HFF-Myc (cell line): ENCODE data around the gene DNAAF8.

Experiments
- DNase-seq: peaks from one replicate; pipeline ENCODE4 v3.0.0-alpha.2; 2011; ENCODE audit warnings: low read depth; ENCODE audit errors: extremely low read depth
- H3K4me3 ChIP-seq: replicated peaks from 2 replicates; pipeline ENCODE4 v1.5.1; 2011; ENCODE audit warnings: low read depth, mild to moderate bottlenecking, control low read depth, low read length
- CTCF ChIP-seq: IDR thresholded peaks from 2 replicates; pipeline ENCODE4 v1.5.1; 2012; ENCODE audit warnings: mild to moderate bottlenecking, low read depth, low read length, control low read depth; ENCODE audit errors: missing control alignments

The DNAAF8 gene

GRCh38 chr16:4709481-4709880 lies 24.9 kb upstream of the DNAAF8 start:
- no peak overlapping the region for H3K4me3 ChIP-seq
- no peak for TF ChIP-seq CTCF
- no peak for DNase-seq

DNA sequence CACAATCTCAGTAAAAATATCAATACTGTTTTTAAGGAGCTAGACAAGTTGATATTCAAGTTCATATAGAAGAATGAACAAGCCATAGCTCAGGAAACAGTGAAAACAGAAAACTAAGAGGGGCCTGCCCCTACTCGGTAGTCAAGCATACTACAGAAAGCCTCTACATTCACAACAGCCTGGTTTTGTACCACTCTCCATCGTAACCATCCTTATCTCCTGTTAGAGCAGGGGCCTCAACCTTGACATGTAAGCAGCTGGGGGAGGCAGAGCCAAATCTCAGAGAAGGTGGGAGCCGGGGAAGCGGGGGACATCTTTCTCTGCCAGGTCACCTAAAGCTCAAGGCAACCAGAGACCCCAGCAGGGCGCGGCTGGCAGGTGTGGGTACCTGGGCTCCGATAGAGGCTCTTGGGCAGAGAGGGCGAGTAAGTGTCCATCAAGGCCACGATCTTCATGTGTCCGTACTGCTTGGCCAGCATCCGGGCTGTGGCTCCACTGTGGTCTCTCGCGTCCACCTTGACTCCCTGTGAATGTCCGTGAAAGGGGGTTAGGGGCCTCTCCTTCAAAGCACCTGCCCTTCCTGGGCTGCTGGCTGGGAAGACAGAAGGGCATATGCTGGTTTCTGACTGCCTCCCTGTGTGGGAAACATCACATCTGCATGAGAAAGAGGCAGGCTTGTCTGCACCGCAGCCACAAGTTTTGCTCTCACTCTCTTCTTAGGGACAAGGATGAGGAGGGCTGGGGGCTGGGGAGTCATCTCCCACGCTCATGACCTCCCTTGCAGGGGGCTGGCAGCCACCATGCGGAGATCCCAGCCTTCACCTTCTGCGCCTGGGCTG lies 20.5 kb upstream of the DNAAF8 start:
- H3K4me3 ChIP-seq: no peak overlapping the region
- no peak for TF ChIP-seq CTCF
- no peak for DNase-seq

- TF ChIP-seq CTCF: no peak
- H3K4me3 ChIP-seq: no peak overlapping the region
- no peak for DNase-seq
Measured at GRCh38 chr16:4714996-4715395, 19.3 kb upstream of the DNAAF8 start.

GRCh38 chr16:4718466-4718865 lies 15.9 kb upstream of the DNAAF8 start:
- DNase-seq: no peak
- no peak for TF ChIP-seq CTCF
- no peak overlapping the region for H3K4me3 ChIP-seq

GRCh38 chr16:4723071-4723767 lies 11.1 kb upstream of the DNAAF8 start:
- H3K4me3 ChIP-seq: no peak overlapping the region
- TF ChIP-seq CTCF: no peak
- no peak for DNase-seq

DNA sequence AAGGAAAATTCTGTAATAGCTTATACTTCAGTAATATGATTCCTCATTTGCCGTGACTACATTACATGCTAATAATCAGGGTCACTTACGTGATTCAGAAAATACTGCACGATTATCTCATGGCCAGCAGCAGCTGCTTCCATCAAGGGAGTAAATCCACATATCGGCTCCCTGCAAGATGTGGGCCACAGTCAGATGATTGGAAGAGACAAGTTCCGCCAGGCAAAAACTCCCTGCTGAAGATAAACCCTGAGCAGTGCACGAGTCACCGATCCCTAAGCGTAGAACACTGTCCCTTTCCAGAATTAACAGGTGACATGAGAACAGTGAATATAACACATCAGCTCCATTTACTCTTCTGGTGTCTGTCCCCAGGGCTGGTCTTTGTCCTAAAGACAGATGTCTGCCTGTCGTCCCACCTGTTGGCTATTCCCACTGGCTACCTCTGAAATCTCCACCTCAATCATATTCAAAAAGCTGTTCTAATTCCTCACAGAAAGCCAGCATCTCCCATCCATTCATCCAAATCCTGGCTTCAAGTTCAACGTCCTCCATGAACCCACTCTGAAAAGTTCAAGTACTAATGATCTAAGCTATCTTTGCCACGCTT lies 9.6 kb upstream of the DNAAF8 start:
- TF ChIP-seq CTCF: no peak
- H3K4me3 ChIP-seq: no peak overlapping the region
- DNase-seq: no peak
